HCT116 (cell line): Measurements from ENCODE around the gene TRMT11. TPM values are rescaled to one million over a fixed set of nuclear protein-coding genes. Genes with fewer than 3 reads are reported as not detected.

Experiments
- ZBTB33 ChIP-seq: IDR thresholded peaks from 2 replicates; pipeline ENCODE4 v1.6.1; 2011; ENCODE audit warnings: mild to moderate bottlenecking, low read length, moderate library complexity; ENCODE audit not compliant: insufficient replicate concordance; ENCODE audit errors: extremely low read depth
- total RNA-seq: library from RNA; stranded (reverse); gene quantifications from one replicate; pipeline ENCODE4 v1.2.1, GENCODE V29; 2021; ENCODE audit not compliant: unreplicated experiment

Gene TRMT11
- total RNA-seq, 1 experiment from 2014 or later, result 41.8 TPM

- TF ChIP-seq ZBTB33, result no peak
- TF ChIP-seq, all 23 proteins: peak for 0
Observed at GRCh38 chr6:126086560-126086959, 100.2 kb downstream of the TRMT11 start (continued).

Other genes starting within 250 kb of the TRMT11 start
- not detected for gene HEY2, start 236.9 kb upstream of the TRMT11 start, total RNA-seq
- 13.8 TPM for gene NCOA7, start 195.6 kb upstream of the TRMT11 start, total RNA-seq
- gene HINT3, start 29.8 kb upstream of the TRMT11 start, total RNA-seq, result 12.7 TPM